H1 (cell line): ENCODE data around the gene RAPGEF6. TPM values are rescaled to one million over a fixed set of nuclear protein-coding genes. Genes with fewer than 3 reads are reported as not detected.

Experiments
- CEBPB ChIP-seq: IDR thresholded peaks from 2 replicates; pipeline ENCODE4 v1.6.1; 2012; ENCODE audit warnings: low read depth, low read length
- KDM4A ChIP-seq: IDR thresholded peaks from one replicate; pipeline ENCODE4 v1.7.1; 2012; ENCODE audit warnings: low read depth, mild to moderate bottlenecking, moderate library complexity, low read length, inconsistent platforms; ENCODE audit not compliant: severe bottlenecking
- KDM5A ChIP-seq: fragments of 200-600 bp; IDR thresholded peaks from 2 replicates; pipeline ENCODE4 v1.7.1; 2012; ENCODE audit warnings: mild to moderate bottlenecking, low read length, inconsistent platforms, mixed read lengths
- POU5F1 ChIP-seq: IDR thresholded peaks from 2 replicates; pipeline ENCODE4 v1.6.1; 2011; ENCODE audit warnings: low read depth, mild to moderate bottlenecking, low read length, moderate library complexity
- RNF2 ChIP-seq: fragments of 200-900, 300-1000 bp; sonication (generic); IDR thresholded peaks from 2 replicates; pipeline ENCODE4 v1.7.1; 2016; ENCODE audit warnings: borderline replicate concordance, low read depth, mild to moderate bottlenecking, antibody characterized with exemption, low read length; ENCODE audit not compliant: poor library complexity, severe bottlenecking; ENCODE audit errors: missing control alignments
- SP1 ChIP-seq: IDR thresholded peaks from 2 replicates; pipeline ENCODE4 v1.6.1; 2011; ENCODE audit warnings: low read depth, low read length
- SP4 ChIP-seq: IDR thresholded peaks from 2 replicates; pipeline ENCODE4 v1.6.1; 2012; ENCODE audit warnings: low read length, inconsistent platforms
- SRF ChIP-seq: IDR thresholded peaks from 2 replicates; pipeline ENCODE4 v1.6.1; 2011; ENCODE audit warnings: mild to moderate bottlenecking, low read depth, low read length, moderate library complexity
- SUZ12 ChIP-seq: fragments of 200-600 bp; sonication (generic); IDR thresholded peaks from 2 replicates; pipeline ENCODE4 v1.6.1; 2012; ENCODE audit warnings: mild to moderate bottlenecking, inconsistent platforms, low read length, moderate library complexity, mixed read lengths
- polyA plus RNA-seq, 7 experiments: library from polyadenylated mRNA; depleted of rRNA in 3 of 7; stranded (reverse) in 5 of 7; unstranded in 2 of 7; fragments of >200 nt in 5 of 7; fragments of 200-250 nt in 2 of 7; gene quantifications; 1 replicate in 5 of 7; 2 replicates in 1 of 7; 4 replicates in 1 of 7; pipeline versions ENCODE4 v1.2.1 to v1.2.3, GENCODE V29; 2011 to 2013; ENCODE audit warnings: missing spikeins in 2 of 7, mixed read lengths in 2 of 7
- total RNA-seq: library from RNA; stranded (reverse); fragmentation: NEBNext Ultra II Directional; extraction: Animal tissue kit (Norgen Biotek cat#: 25700); gene quantifications from 2 replicates; pipeline ENCODE4 v1.2.1, GENCODE V29; 2021
- TF ChIP-seq, protein P1 (sequence below): IDR thresholded peaks from 2 replicates; pipeline ENCODE4 v1.6.1; 2012; ENCODE audit warnings: inconsistent platforms

Gene RAPGEF6
- total and polyA plus RNA-seq, 2 of the 8 experiments (the other 6 are each of a cell fraction or from before 2014, with no cell fraction given) = 4.8 to 20.0 TPM

- TF ChIP-seq POU5F1 (no peak), SUZ12 (no peak), KDM4A (no peak), SP4 (no peak), RNF2 (no peak), CEBPB (no peak), SP1 (no peak), KDM5A (no peak), SRF (no peak)
- TF ChIP-seq, protein P1, sequence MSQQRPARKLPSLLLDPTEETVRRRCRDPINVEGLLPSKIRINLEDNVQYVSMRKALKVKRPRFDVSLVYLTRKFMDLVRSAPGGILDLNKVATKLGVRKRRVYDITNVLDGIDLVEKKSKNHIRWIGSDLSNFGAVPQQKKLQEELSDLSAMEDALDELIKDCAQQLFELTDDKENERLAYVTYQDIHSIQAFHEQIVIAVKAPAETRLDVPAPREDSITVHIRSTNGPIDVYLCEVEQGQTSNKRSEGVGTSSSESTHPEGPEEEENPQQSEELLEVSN = no peak
Measured at GRCh38 chr5:131640043-131640856, 5.2 kb upstream of the RAPGEF6 start (continued).
